ENCODE data around the gene PCMTD2.

Gene PCMTD2

GRCh38 chr20:64264091-64264490 lies 8.5 kb downstream of the PCMTD2 start:
- no peak overlapping the region for H3K4me2 ChIP-seq (ENCODE audit: low read depth, low read length, poor library complexity, severe bottlenecking)
- H2AFZ ChIP-seq (ENCODE audit: low read depth, low read length, severe bottlenecking): no peak overlapping the region
- H3K79me2 ChIP-seq (ENCODE audit: insufficient read depth, low read length): no peaks in the 10 kb centered on the region
- no peak overlapping the region for H3K4me3 ChIP-seq (ENCODE audit: insufficient read depth, low read length, poor library complexity, severe bottlenecking)
- H3K9ac ChIP-seq (ENCODE audit: low read length): no peak overlapping the region
- H3K9me3 ChIP-seq (ENCODE audit: insufficient read depth, low read length): no peaks in the 10 kb centered on the region
- H3F3A ChIP-seq (ENCODE audit: insufficient read depth): no peaks in the 10 kb centered on the region
- no peak overlapping the region for H3K27ac ChIP-seq (ENCODE audit: low read depth, low read length)
- TF ChIP-seq EZH2phosphoT487 (conservative IDR thresholded peaks at IDR 0.05; ENCODE audit: low read length) (no peak), CTCF (IDR thresholded peaks at IDR 0.05; ENCODE audit: insufficient read depth, low read length, poor library complexity, severe bottlenecking) (no peak)
- H3K36me3 ChIP-seq (ENCODE audit: low read length): no peaks in the 10 kb centered on the region
- no peaks in the 10 kb centered on the region for H3K27me3 ChIP-seq (ENCODE audit: low read length)
- H3K9me2 ChIP-seq (replicated peaks; ENCODE audit: insufficient read depth, low read length): no peaks in the 10 kb centered on the region
- H4K20me1 ChIP-seq (ENCODE audit: low read depth, low read length): no peaks in the 10 kb centered on the region

GRCh38 chr20:64265201-64265600 lies 9.7 kb downstream of the PCMTD2 start:
- H4K20me1 ChIP-seq (ENCODE audit: low read depth, low read length): no peaks in the 10 kb centered on the region
- H3K79me2 ChIP-seq (ENCODE audit: insufficient read depth, low read length): no peaks in the 10 kb centered on the region
- H3K4me3 ChIP-seq (ENCODE audit: insufficient read depth, low read length, poor library complexity, severe bottlenecking): no peak overlapping the region
- no peak overlapping the region for H3K27ac ChIP-seq (ENCODE audit: low read depth, low read length)
- TF ChIP-seq CTCF (IDR thresholded peaks at IDR 0.05; ENCODE audit: insufficient read depth, low read length, poor library complexity, severe bottlenecking) (no peak), EZH2phosphoT487 (conservative IDR thresholded peaks at IDR 0.05; ENCODE audit: low read length) (no peak)
- no peaks in the 10 kb centered on the region for H3K36me3 ChIP-seq (ENCODE audit: low read length)
- H3K9ac ChIP-seq (ENCODE audit: low read length): no peak overlapping the region
- H2AFZ ChIP-seq (ENCODE audit: low read depth, low read length, severe bottlenecking): no peak overlapping the region
- H3K27me3 ChIP-seq (ENCODE audit: low read length): no peaks in the 10 kb centered on the region
- H3K9me2 ChIP-seq (replicated peaks; ENCODE audit: insufficient read depth, low read length): no peaks in the 10 kb centered on the region
- H3F3A ChIP-seq (ENCODE audit: insufficient read depth): no peaks in the 10 kb centered on the region
- H3K4me2 ChIP-seq (ENCODE audit: low read depth, low read length, poor library complexity, severe bottlenecking): no peak overlapping the region
- H3K9me3 ChIP-seq (ENCODE audit: insufficient read depth, low read length): no peaks in the 10 kb centered on the region

GRCh38 chr20:64266988-64267387 lies 11.4 kb downstream of the PCMTD2 start:
- Histone ChIP-seq H3F3A (ENCODE audit: insufficient read depth) (no peaks in the 10 kb centered on the region), H2AFZ (ENCODE audit: low read depth, low read length, severe bottlenecking) (no peak overlapping the region), H3K79me2 (ENCODE audit: insufficient read depth, low read length) (no peaks in the 10 kb centered on the region), H3K36me3 (ENCODE audit: low read length) (no peaks in the 10 kb centered on the region), H3K9me3 (ENCODE audit: insufficient read depth, low read length) (no peaks in the 10 kb centered on the region), H4K20me1 (ENCODE audit: low read depth, low read length) (no peaks in the 10 kb centered on the region), H3K9ac (ENCODE audit: low read length) (no peak overlapping the region), H3K27me3 (ENCODE audit: low read length) (no peaks in the 10 kb centered on the region), H3K9me2 (replicated peaks; ENCODE audit: insufficient read depth, low read length) (no peaks in the 10 kb centered on the region), H3K4me2 (ENCODE audit: low read depth, low read length, poor library complexity, severe bottlenecking) (no peak overlapping the region), H3K27ac (ENCODE audit: low read depth, low read length) (no peak overlapping the region), H3K4me3 (ENCODE audit: insufficient read depth, low read length, poor library complexity, severe bottlenecking) (no peak overlapping the region)
- TF ChIP-seq EZH2phosphoT487 (conservative IDR thresholded peaks at IDR 0.05; ENCODE audit: low read length) (no peak), CTCF (IDR thresholded peaks at IDR 0.05; ENCODE audit: insufficient read depth, low read length, poor library complexity, severe bottlenecking) (no peak)
